Small intestine (tissue), 7 donors: Measurements from ENCODE around the gene NUP62. TPM values are rescaled to one million over a fixed set of nuclear protein-coding genes. Genes with fewer than 3 reads are reported as not detected.

Source experiments
- DNase-seq, 2 donors: peaks; one replicate each; pipeline versions ENCODE4 v3.0.0 to v3.0.0-alpha.2; 2013
- FAIRE-seq: peaks from 2 replicates; lab custom pipeline; 2012; peaks lifted over from hg19 to GRCh38; lab: Jason Lieb, UNC
- H3K27ac ChIP-seq, 3 donors: one replicate each; pipeline ENCODE4 v1.5.1; 2013; ENCODE audit warnings: low read length in 2 of 3, mild to moderate bottlenecking in 2 of 3, control low read depth in 1 of 3, inconsistent platforms in 1 of 3, low read depth in 1 of 3, moderate library complexity in 1 of 3
- H3K27me3 ChIP-seq, 3 donors: one replicate each; pipeline ENCODE4 v1.6.1; 2013; ENCODE audit warnings: low read length in 3 of 3, inconsistent platforms in 1 of 3; ENCODE audit not compliant: control insufficient read depth in 3 of 3, insufficient read depth in 3 of 3
- H3K36me3 ChIP-seq, 3 donors: one replicate each; pipeline ENCODE4 v1.6.1; 2013; ENCODE audit warnings: low read length in 3 of 3, inconsistent platforms in 1 of 3, low read depth in 1 of 3, mild to moderate bottlenecking in 1 of 3, moderate library complexity in 1 of 3; ENCODE audit not compliant: control insufficient read depth in 3 of 3, insufficient read depth in 2 of 3
- H3K4me1 ChIP-seq, 3 donors: one replicate each; pipeline ENCODE4 v1.6.1; 2013; ENCODE audit warnings: low read length in 2 of 3, inconsistent platforms in 1 of 3, low read depth in 1 of 3, mild to moderate bottlenecking in 1 of 3, moderate library complexity in 1 of 3; ENCODE audit not compliant: control insufficient read depth in 3 of 3, insufficient read depth in 2 of 3
- H3K4me3 ChIP-seq, 3 donors: one replicate each; pipeline ENCODE4 v1.5.1; 2013; ENCODE audit warnings: low read length in 3 of 3, control low read depth in 1 of 3, inconsistent platforms in 1 of 3, low read depth in 1 of 3, mild to moderate bottlenecking in 1 of 3, moderate library complexity in 1 of 3
- H3K9me3 ChIP-seq, 2 donors: one replicate each; pipeline ENCODE4 v1.6.1; 2013; ENCODE audit warnings: low read depth in 1 of 2, low read length in 1 of 2; ENCODE audit not compliant: control insufficient read depth in 2 of 2, insufficient read depth in 1 of 2
- WGBS, 3 donors: extraction: QIAGEN DNeasy Blood & Tissue Kit; methylation state at CpG; one replicate each; pipeline ENCODE4 v1.1.7; 2013; 5-methylcytosine and 5-hydroxymethylcytosine counted together
- polyA plus RNA-seq, 4 donors: library from polyadenylated mRNA; stranded (reverse) in 3 of 4; unstranded in 1 of 4; fragments of 200-250 nt in 3 of 4; fragments of 120-200 nt in 1 of 4; gene quantifications; one replicate each; pipeline versions ENCODE4 v1.2.1 to v1.2.3, GENCODE V29; 2013
- donor health status: healthy with polysubstance abuse.
- donor health status: control.
- donor health status: control.
- donor health status: Bipolar disorder and iron deficiency.
- donor health status: healthy.

NUP62 gene
- polyA plus RNA-seq, 4 donors: 20.5 to 44.0 (median 27.9) TPM

GRCh38 chr19:49863254-49863934 lies 65.9 kb downstream of the NUP62 start:
- peaks cover 3 to 20% (median 6%) of the 10 kb centered on the region in 3 donors for H3K4me1 ChIP-seq
- WGBS, 3 donors: 94 to 96% (median 95%) methylated on average over 22 to 24 of the region's 24 CpGs
- FAIRE-seq: no peak

DNA sequence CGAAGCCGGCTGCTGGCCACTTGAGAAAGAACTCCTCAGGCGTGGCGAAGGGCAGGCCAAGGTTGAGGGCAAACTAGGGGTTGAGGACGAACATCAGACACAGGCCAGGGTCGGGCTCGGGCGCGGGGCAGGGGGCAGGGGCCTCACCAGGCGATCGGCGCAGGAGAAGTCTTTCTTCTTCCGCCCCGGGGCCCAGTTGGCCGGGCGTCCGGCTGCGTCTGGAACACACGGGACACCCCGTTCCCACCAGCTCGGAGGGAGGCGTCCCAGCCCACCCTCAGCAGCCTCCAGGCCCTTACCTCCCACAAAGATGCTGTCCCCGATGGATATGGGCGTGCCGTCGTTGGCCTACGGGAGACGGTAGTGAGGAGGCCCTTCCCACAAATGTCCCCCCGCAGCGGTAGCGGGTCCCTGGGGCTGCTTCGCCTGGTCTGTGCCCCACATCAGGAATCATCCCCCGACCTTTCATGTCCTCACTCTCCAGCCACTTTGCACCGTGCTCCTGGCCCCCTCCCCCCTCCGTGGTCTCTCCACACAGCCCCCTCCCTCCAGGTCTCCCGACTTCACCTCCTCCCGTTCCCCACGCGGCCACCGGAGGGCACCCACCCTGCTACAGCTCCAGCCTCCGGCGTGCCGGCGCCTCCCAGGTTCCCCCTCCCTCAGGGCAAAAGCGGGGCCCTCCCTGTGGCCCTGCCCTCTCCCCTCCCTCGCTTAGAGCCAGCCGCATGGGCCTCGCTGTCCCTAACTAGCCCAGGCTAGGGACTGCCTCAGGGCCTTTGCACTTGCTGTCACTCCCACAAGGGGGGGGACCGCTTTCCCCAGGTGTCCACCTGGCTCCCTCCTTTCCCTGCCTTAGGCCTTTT lies 66.7 kb downstream of the NUP62 start:
- peaks cover 3 to 17% (median 6%) of the 10 kb centered on the region in 3 donors for H3K4me1 ChIP-seq
- WGBS, 3 donors: 81 to 87% (median 84%) methylated on average over 37 to 49 of the region's 49 CpGs
- H3K4me3 ChIP-seq: no peak overlapping the region
- DNase-seq (no peak), FAIRE-seq (no peak)
- no peaks in the 10 kb centered on the region for H3K9me3 ChIP-seq
- no peak overlapping the region for H3K27ac ChIP-seq
- no peaks in the 10 kb centered on the region for H3K27me3 ChIP-seq
- H3K36me3 ChIP-seq: peaks cover 8 to 73% (median 21%) of the 10 kb centered on the region in 3 donors

More at GRCh38 chr19:49863254-49863934, 65.9 kb downstream of the NUP62 start:
- no peak for DNase-seq
- peaks cover 0 to 3% of the 10 kb centered on the region in 2 donors for H3K9me3 ChIP-seq
- no peaks in the 10 kb centered on the region for H3K27me3 ChIP-seq
- H3K36me3 ChIP-seq: peaks cover 8 to 66% (median 21%) of the 10 kb centered on the region in 3 donors
- H3K4me3 ChIP-seq: no peak overlapping the region
- H3K27ac ChIP-seq: no peak overlapping the region

DNA sequence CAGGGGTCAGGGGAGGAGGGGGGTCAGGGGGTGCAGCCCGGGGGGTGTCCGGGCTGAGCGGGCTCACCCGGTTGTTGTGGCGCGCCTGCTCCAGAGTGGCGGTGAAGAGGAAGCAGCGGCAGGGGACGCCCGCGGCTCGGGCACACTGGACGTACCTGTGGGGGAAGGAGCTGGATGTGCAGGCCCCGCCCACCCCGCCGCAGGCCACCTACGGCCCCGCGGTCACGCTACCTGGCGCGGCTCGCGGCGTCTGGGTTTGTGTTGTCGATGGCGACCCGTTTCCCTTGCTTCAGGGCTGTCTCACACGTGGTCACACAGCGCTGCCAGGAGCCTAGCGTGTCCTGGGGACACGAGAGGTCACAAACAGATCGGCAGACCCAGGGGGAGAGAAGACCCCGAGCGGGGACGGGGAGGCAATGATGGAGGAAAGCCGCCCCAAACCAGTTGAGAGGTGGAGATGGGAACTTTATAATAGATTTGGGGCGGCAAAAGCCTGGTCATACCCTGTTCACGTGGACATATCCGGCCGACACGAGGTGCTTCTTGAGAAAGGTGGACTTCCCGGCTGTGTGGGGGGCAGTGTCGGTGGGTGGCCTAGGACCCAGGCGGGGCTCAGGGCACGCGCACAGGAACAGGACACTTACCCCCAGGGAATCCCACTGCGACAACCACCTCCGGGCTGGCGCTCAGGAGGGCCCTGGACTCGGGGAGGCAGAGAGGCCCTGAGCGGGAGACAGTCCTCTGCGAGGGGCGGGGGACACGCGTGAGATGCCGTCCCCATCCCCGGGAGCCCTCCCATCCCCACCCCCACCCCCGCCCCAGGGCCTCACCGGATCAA lies 67.5 kb downstream of the NUP62 start:
- FAIRE-seq: no peak
- WGBS, 3 donors: 85 to 90% (median 89%) methylated on average over 57 to 60 of the region's 60 CpGs

GRCh38 chr19:49861107-49861506 lies 68.2 kb downstream of the NUP62 start:
- H3K4me3 ChIP-seq: no peak overlapping the region
- WGBS, 3 donors: 36 to 53% (median 47%) methylated on average over 13 of the region's 13 CpGs
- H3K9me3 ChIP-seq: no peaks in the 10 kb centered on the region
- peaks cover 8 to 89% (median 21%) of the 10 kb centered on the region in 3 donors for H3K36me3 ChIP-seq
- H3K27ac ChIP-seq: no peak overlapping the region
- no peaks in the 10 kb centered on the region for H3K27me3 ChIP-seq
- DNase-seq (peak; percentile 36 to 50), FAIRE-seq (no peak)
- H3K4me1 ChIP-seq: peaks cover under 1 to 10% (median 6%) of the 10 kb centered on the region in 3 donors

More for the DNA sequence above, 67.5 kb downstream of the NUP62 start:
- Histone ChIP-seq H3K27me3 (no peaks in the 10 kb centered on the region), H3K36me3 (peaks cover 8 to 82% (median 21%) of the 10 kb centered on the region in 3 donors), H3K4me3 (no peak overlapping the region), H3K4me1 (peaks cover 3 to 17% (median 6%) of the 10 kb centered on the region in 3 donors), H3K27ac (no peak overlapping the region), H3K9me3 (no peaks in the 10 kb centered on the region)
- no peak for DNase-seq

- FAIRE-seq: no peak
- H3K9me3 ChIP-seq: no peaks in the 10 kb centered on the region
- WGBS, 3 donors: 71 to 80% (median 74%) methylated on average over 16 to 17 of the region's 17 CpGs
- no peak overlapping the region for H3K27ac ChIP-seq
- no peak for DNase-seq
- H3K36me3 ChIP-seq: peaks cover 8 to 94% (median 21%) of the 10 kb centered on the region in 3 donors
- H3K27me3 ChIP-seq: no peaks in the 10 kb centered on the region
- H3K4me1 ChIP-seq: peaks cover 0 to 4% (median 3%) of the 10 kb centered on the region in 3 donors
- no peak overlapping the region for H3K4me3 ChIP-seq
Measured at GRCh38 chr19:49860336-49861102, 68.8 kb downstream of the NUP62 start.

GRCh38 chr19:49859682-49860335 lies 69.5 kb downstream of the NUP62 start:
- H3K36me3 ChIP-seq: peaks cover 8 to 97% (median 25%) of the 10 kb centered on the region in 3 donors

More at GRCh38 chr19:49859682-49860335, 69.5 kb downstream of the NUP62 start:
- Histone ChIP-seq H3K9me3 (no peaks in the 10 kb centered on the region), H3K4me3 (no peak overlapping the region), H3K27ac (no peak overlapping the region), H3K27me3 (no peaks in the 10 kb centered on the region), H3K4me1 (no peaks in the 10 kb centered on the region)
- FAIRE-seq: no peak
- 84 to 88% (median 87%) methylated on average over 22 of the region's 22 CpGs for WGBS, 3 donors
- DNase-seq: no peak
